ENCODE results near the gene RAI1.

DNA sequence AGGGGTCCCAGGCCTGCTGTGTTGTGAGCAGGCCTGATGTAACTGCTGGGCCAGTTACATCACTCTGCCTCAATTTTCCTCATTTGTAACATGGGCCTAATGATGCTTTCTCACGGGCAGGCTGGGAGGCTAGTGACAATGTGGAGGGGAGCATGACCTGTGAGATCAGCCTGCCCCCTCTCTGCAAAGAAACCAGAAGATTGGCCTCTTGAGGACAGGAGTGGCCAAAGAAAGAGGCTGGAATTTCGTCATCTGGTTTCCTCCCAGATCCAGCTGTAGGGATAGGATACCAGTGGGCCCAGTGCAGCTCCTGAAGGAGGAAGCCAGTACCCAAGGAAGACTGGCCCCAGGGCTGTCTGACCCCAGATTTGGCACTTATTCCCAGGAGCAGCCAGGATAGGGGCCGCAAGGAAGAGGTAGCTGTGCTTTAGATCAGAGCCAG lies 156.1 kb downstream of the RAI1 start:
- TF ChIP-seq, protein P1, sequence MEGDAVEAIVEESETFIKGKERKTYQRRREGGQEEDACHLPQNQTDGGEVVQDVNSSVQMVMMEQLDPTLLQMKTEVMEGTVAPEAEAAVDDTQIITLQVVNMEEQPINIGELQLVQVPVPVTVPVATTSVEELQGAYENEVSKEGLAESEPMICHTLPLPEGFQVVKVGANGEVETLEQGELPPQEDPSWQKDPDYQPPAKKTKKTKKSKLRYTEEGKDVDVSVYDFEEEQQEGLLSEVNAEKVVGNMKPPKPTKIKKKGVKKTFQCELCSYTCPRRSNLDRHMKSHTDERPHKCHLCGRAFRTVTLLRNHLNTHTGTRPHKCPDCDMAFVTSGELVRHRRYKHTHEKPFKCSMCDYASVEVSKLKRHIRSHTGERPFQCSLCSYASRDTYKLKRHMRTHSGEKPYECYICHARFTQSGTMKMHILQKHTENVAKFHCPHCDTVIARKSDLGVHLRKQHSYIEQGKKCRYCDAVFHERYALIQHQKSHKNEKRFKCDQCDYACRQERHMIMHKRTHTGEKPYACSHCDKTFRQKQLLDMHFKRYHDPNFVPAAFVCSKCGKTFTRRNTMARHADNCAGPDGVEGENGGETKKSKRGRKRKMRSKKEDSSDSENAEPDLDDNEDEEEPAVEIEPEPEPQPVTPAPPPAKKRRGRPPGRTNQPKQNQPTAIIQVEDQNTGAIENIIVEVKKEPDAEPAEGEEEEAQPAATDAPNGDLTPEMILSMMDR (IDR thresholded peaks at IDR 0.05), result no peak
- peak; percentile 24 to 70 (median 44) for TF ChIP-seq POLR2AphosphoS5 (IDR thresholded peaks at IDR 0.05)

Measured in sigmoid colon (tissue), 4 donors.